KG1 (cell line): ENCODE results near the gene BAIAP2.

Experiments used
- DNase-seq: peaks from one replicate; lab custom pipeline; 2025; lab: John Stamatoyannopoulos, UW

BAIAP2 gene

DNA sequence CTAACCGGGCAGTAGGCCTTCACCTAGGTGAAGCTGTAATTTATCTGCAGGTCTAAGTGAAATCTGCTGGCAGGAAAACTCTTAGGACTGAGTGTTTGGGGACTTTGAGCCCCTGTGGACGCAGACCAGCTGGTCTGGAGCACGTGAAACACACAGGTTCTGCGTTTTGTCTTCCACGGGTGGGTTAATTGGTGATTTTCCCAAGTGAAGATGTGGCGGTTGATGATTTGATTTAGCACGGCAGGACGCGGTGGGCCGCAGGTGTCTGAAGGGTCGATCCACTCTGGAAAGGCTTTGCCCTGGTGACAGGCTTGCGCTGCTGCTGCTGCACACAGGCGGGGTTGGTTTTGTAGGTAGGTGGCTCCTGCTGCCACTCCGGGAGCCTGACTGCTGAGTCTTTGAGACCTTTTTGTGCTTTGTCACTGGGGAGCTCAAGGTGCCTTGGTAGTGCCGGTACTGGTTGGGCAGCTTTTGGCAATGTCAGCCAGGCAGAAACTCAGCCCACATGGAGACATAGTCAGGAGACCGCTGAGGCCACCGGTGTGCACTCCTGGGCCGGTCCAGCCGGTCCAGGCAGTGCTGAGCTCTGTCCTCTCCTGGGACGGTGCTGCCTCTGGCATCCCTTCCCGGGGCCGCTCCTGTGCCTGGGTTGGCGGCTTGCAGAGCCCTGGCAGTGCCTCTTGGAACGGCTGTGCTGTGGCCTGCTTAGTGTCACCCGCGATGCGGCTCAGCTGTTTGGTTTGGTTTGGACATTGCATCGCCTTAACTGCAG, 2.3 kb downstream of the BAIAP2 start:
- no peak for DNase-seq

DNA sequence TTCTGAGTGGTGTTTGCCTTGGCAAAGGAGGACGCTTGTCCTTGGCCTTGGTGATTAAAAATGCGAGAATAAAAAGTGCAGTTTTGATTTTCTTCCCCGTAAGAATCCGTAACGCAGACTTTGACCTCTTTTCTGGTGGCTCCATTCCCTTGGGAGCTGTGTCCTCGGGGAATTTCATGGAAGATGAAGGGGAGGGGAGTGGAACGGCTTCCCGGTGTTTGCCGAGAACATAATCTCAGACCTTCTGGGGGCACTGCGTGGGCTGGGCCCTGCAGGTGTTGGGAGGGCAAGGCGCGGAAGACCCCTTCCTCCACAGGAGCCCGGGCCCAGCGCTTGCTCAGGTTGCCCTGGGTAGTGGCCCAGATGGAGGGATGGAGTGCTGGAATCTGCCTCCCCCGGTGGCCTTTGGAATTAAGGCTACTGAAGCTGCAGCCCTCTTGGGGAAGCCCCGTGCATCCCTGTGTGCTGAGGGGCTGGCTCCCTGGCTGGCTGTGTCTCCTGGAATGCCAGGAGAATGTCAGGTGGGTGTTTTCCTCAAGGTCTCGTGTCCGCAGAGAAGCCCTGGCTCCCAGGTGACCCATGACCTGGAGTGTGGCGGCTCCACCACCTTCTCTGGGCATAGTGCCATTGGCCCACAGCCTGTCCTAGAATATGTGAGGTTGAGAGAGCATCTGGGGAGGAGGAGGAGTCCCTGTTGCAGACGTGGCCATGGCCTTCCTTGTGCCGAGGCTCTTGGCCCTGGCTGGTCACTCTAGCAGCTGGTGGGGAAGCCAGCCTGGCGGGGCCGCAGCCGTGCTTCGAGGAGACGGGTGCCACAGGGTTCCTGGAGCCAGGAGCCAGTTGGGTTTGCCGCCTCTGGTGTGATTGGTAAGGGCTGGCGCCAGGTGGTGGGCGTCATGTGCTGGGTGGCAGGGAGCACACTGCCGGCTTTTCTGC, 3.1 kb downstream of the BAIAP2 start:
- no peak for DNase-seq

GRCh38 chr17:81039096-81039495, 4.1 kb downstream of the BAIAP2 start:
- DNase-seq, result no peak

- DNase-seq, result no peak
Measured at GRCh38 chr17:81039854-81040758, 5.2 kb downstream of the BAIAP2 start.

GRCh38 chr17:81040791-81041337, 5.9 kb downstream of the BAIAP2 start:
- DNase-seq, result no peak

GRCh38 chr17:81042606-81043005, 7.7 kb downstream of the BAIAP2 start:
- no peak for DNase-seq

GRCh38 chr17:81043319-81043724, 8.4 kb downstream of the BAIAP2 start:
- DNase-seq, result no peak

- DNase-seq, result no peak
Measured at GRCh38 chr17:81043725-81044427, 8.9 kb downstream of the BAIAP2 start.

- no peak for DNase-seq
Measured at GRCh38 chr17:81044428-81044763, 9.4 kb downstream of the BAIAP2 start.

DNA sequence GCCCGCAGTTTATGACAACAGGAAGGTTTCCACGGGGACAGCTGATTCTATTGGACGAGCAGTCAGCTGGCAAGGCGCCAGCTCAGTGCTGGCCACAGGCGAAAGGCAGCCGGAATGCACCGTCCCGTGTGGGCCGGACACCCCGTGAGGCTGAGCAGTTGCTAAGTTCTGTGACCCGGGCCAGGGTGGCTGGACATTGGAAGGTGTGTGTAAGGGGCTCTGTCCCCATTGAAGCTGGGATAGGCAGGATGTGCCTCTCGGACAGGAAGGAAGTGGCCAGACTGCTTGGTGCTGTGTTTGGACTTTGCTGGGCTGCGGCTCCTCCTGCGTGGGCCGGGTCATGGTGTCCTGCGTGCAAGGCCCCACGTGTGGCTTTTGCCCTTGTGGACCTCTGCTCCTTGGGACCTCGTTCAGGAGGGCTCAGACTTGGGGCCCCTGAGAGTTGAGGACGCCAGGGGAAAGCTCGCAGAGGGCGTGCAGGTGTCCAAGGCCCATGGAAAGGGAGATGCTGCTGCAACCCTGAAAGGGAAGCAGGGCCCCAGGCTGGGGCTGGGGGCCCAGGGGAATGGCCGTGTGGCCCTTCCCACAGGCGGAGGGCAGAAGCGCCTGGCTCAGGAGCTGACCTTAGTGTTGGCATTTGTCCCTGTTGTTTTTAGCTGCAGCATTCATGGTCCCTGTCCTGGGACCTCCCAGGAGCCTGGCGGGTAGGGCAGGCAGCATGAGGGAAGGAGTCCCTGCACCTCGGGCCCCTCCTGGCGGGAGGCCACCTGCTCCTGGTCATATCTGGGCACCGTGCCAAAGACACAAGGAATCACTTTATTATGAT, 10.0 kb downstream of the BAIAP2 start:
- no peak for DNase-seq

- no peak for DNase-seq
Measured at GRCh38 chr17:81045590-81046095, 10.7 kb downstream of the BAIAP2 start.

DNA sequence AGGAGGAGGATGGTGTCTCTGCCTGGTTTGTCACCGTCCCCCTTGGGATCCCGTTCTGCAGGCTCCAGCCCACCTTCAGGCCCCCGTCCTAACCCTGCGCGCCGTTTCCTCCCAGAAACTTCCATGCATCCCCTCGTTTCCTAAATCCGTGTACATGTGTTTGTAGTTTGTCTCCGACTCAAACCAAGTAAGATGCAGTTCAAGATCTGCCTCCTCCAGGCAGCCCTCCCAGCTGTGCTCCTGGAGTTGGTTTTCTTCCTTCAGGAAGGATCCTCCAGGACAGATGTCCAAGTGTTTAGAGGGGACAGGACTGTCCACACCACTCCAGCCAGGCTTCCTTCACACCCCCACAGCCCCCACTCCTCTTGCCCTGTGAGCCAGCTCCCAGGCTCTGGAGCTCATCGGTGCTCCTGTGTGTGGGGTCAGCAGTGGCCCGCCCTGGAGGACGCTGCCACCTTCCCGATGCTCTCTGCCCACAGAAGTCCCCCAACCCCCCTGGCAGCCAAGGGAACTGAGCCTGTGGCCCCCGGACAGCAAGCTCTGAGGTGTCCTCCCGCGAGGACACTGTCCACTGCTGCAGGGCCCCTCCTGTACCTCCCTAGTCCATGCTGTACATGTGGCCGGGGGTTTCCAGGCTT, 11.3 kb downstream of the BAIAP2 start:
- DNase-seq, result no peak

DNA sequence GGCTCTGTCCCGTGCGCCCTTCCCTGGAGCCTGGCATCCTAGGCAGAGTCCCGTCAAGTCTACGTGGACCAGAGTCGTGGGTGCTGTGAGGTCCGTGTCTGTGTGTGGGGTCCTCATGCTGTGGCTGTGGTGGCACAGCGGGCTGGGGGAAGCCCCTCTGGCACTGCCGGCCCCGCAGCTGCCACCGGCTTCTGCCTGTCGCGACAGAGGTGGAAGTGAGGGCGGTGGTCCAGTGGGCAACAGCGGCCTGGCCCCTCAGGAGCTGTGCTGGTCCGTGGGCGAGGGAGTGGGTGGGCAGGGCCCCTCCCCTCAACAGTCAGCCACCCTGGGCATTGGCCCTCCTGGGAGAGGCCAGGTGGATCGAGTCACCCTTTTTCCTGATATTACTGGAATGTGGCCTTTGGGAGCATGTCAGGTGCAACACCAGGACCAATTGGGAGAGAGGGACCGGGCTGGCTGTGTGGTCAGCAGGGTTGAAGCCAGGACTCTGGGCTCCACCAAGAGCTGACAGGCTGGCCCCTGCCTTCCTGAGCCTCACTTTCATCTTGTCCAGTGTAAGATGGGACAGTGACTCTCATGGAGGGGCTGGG, 11.9 kb downstream of the BAIAP2 start:
- no peak for DNase-seq

- no peak for DNase-seq
Measured at GRCh38 chr17:81048827-81049371, 13.9 kb downstream of the BAIAP2 start.

GRCh38 chr17:81049372-81049911, 14.5 kb downstream of the BAIAP2 start:
- no peak for DNase-seq

DNA sequence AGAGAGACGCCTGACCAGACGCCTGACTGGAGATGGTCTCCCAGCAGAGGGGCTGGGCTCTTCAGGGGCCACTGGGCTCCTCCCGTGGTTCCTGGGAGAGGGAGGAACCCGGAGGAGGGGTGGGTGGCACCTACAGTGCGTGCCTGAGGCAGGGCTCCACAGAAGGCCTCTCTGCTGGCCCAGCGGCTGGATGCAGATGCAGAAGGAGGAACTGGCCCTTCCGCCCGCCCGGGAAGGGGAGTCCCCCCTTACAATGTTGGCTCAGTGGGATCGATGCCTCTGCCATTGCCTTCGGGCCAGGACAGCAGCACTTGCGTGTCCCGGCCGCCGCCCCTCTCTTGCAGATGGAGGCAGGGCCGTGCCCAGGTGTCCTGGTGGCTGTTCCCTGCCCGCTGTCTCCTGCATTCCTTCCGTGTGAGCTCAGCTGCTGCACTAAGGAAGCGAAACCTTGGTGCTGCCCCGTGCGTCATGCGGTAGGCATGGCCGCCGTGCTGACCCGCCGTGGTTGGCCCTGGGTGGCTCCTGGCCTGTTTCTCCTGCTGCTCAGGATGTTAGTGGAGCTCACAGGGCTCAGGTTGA, 15.1 kb downstream of the BAIAP2 start:
- no peak for DNase-seq

GRCh38 chr17:81050645-81051625, 16.0 kb downstream of the BAIAP2 start:
- DNase-seq, result no peak
